MCF 10A (cell line): ENCODE measurements around the gene ANO5. TPM values are rescaled to one million over a fixed set of nuclear protein-coding genes. Genes with fewer than 3 reads are reported as not detected.

Source experiments
- BruUV-seq: library from RNA; stranded (reverse); fragments of 400-500 nt; replicated peaks from 2 replicates; lab custom pipeline; 2021; lab: Mats Ljungman, UMichigan
- CTCF ChIA-PET: fragments of 300-600 bp; sonication (Branson Sonifier 250); formaldehyde crosslinking; extraction: SDS; loops from one replicate; lab custom pipeline; 2021; ENCODE audit warnings: antibody characterized with exemption, inconsistent platforms; lab: Yijun Ruan, JAX
- POLR2A ChIA-PET: fragments of 300-600, 350-650 bp; sonication (Branson Sonifier 250); formaldehyde crosslinking; extraction: SDS; loops from one replicate; lab custom pipeline; 2020; ENCODE audit warnings: antibody characterized with exemption, inconsistent platforms; lab: Yijun Ruan, JAX
- DNase-seq: peaks from one replicate; pipeline ENCODE4 v3.0.0-alpha.2; 2018; ENCODE audit not compliant: unreplicated experiment
- H3K27ac Mint-ChIP-seq: one replicate; pipeline ENCODE4 v1.8.0; 2022; ENCODE audit warnings: mild to moderate bottlenecking, low read depth, mixed read lengths; ENCODE audit not compliant: unreplicated experiment
- H3K27me3 Mint-ChIP-seq: one replicate; pipeline ENCODE4 v1.8.0; 2022; ENCODE audit warnings: mixed read lengths; ENCODE audit not compliant: insufficient read depth, unreplicated experiment
- H3K36me3 Mint-ChIP-seq: one replicate; pipeline ENCODE4 v1.8.0; 2022; ENCODE audit warnings: mild to moderate bottlenecking, moderate library complexity, mixed read lengths; ENCODE audit not compliant: insufficient read depth, unreplicated experiment
- H3K4me1 Mint-ChIP-seq: one replicate; pipeline ENCODE4 v1.8.0; 2022; ENCODE audit warnings: mixed read lengths; ENCODE audit not compliant: insufficient read depth, unreplicated experiment
- H3K4me3 Mint-ChIP-seq: one replicate; pipeline ENCODE4 v1.8.0; 2022; ENCODE audit warnings: mild to moderate bottlenecking, moderate library complexity, mixed read lengths; ENCODE audit not compliant: unreplicated experiment
- H3K9me3 Mint-ChIP-seq: one replicate; pipeline ENCODE4 v1.8.0; 2022; ENCODE audit warnings: mixed read lengths; ENCODE audit not compliant: unreplicated experiment
- intact Hi-C: fragments of 100-400 bp; cut with micrococcal nuclease; formaldehyde crosslinking; loops from 2 replicates; pipeline ENCODE4 v1.14.1; 2022
- total RNA-seq: library from RNA; stranded (reverse); gene quantifications from 2 replicates; pipeline ENCODE4 v1.2.3, GENCODE V29; 2022
- TF ChIP-seq, protein P1 (sequence below): fragments of 200-600 bp; IDR thresholded peaks from one replicate; pipeline ENCODE4 v1.8.0; 2022; ENCODE audit warnings: antibody characterized with exemption, mild to moderate bottlenecking; ENCODE audit not compliant: unreplicated experiment

ANO5 gene
- total RNA-seq, 1 experiment from 2014 or later: not detected

DNA sequence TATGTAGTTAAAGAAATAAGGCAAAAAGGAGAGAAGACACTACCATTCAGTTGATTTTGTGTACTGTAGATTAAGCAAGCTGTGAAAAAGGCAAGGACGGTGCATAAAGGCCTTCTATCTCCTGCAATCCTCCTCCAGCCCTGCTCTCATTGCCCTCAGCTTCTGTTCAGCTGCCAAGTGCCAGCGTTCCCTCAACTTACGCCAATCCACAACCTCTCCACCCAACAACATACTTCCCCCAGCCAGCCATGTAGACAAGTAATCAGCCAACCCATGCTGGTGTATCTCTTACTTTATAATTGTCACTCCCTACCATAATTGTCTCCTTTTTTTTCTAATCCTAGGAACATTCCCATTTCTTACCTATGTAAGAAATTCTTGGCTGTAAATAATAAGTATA is 30.1 kb upstream of the ANO5 start:
- DNase-seq: no peak
- H3K27me3 Mint-ChIP-seq: no peaks in the 10 kb centered on the region
- ChIA-PET CTCF (no interaction called here), POLR2A (no interaction called here)
- H3K36me3 Mint-ChIP-seq: peaks cover 5% of the 10 kb centered on the region
- intact Hi-C loops: no loop called here
- H3K4me1 Mint-ChIP-seq: no peaks in the 10 kb centered on the region
- no peaks in the 10 kb centered on the region for H3K9me3 Mint-ChIP-seq
- H3K4me3 Mint-ChIP-seq: no peak overlapping the region
- no TSS peak for BruUV-seq
- no peak overlapping the region for H3K27ac Mint-ChIP-seq
- TF ChIP-seq, protein P1, sequence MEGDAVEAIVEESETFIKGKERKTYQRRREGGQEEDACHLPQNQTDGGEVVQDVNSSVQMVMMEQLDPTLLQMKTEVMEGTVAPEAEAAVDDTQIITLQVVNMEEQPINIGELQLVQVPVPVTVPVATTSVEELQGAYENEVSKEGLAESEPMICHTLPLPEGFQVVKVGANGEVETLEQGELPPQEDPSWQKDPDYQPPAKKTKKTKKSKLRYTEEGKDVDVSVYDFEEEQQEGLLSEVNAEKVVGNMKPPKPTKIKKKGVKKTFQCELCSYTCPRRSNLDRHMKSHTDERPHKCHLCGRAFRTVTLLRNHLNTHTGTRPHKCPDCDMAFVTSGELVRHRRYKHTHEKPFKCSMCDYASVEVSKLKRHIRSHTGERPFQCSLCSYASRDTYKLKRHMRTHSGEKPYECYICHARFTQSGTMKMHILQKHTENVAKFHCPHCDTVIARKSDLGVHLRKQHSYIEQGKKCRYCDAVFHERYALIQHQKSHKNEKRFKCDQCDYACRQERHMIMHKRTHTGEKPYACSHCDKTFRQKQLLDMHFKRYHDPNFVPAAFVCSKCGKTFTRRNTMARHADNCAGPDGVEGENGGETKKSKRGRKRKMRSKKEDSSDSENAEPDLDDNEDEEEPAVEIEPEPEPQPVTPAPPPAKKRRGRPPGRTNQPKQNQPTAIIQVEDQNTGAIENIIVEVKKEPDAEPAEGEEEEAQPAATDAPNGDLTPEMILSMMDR: no peak

GRCh38 chr11:22163394-22163797 is 29.5 kb upstream of the ANO5 start:
- Mint-ChIP-seq H3K9me3 (no peaks in the 10 kb centered on the region), H3K4me3 (no peak overlapping the region), H3K36me3 (peaks cover 5% of the 10 kb centered on the region), H3K4me1 (no peaks in the 10 kb centered on the region), H3K27me3 (no peaks in the 10 kb centered on the region), H3K27ac (no peak overlapping the region)
- DNase-seq: peak; percentile 5
- POLR2A ChIA-PET: no interaction called here
- intact Hi-C loops: no loop called here
- no TSS peak for BruUV-seq
- TF ChIP-seq, protein P1: no peak
- CTCF ChIA-PET: interaction anchor here (0.6 to 0.7 kb wide), 2 partner anchors 114 to 202 kb away, joined by 3 to 4 read pairs; no protein-coding TSS in a partner anchor

- Mint-ChIP-seq H3K4me3 (no peak overlapping the region), H3K27ac (no peak overlapping the region), H3K4me1 (no peaks in the 10 kb centered on the region), H3K27me3 (no peaks in the 10 kb centered on the region), H3K9me3 (no peaks in the 10 kb centered on the region), H3K36me3 (peaks cover 5% of the 10 kb centered on the region)
- DNase-seq: no peak
- POLR2A ChIA-PET: no interaction called here
- no TSS peak for BruUV-seq
- TF ChIP-seq, protein P1: no peak
- CTCF ChIA-PET: interaction anchor here (0.6 kb wide), 1 partner anchor 18 kb away, joined by 3 read pairs; no protein-coding TSS in a partner anchor
- intact Hi-C loops: no loop called here
Measured at GRCh38 chr11:22165087-22165486, 27.8 kb upstream of the ANO5 start.

GRCh38 chr11:22165759-22166513 is 26.9 kb upstream of the ANO5 start:
- intact Hi-C loops: no loop called here
- Mint-ChIP-seq H3K9me3 (no peaks in the 10 kb centered on the region), H3K4me3 (no peak overlapping the region), H3K27me3 (no peaks in the 10 kb centered on the region), H3K36me3 (peaks cover 5% of the 10 kb centered on the region), H3K27ac (no peak overlapping the region), H3K4me1 (no peaks in the 10 kb centered on the region)
- CTCF ChIA-PET: interaction anchor here (0.6 to 0.9 kb wide), 2 partner anchors 19 to 139 kb away, joined by 3 read pairs; no protein-coding TSS in a partner anchor
- BruUV-seq: no TSS peak
- TF ChIP-seq, protein P1: no peak
- DNase-seq: no peak
- POLR2A ChIA-PET: no interaction called here
